NCI-H446 (cell line): ENCODE measurements around the gene ASTN2.
A peak's percentile ranks its signal among the peaks of the same experiment; 100 is the strongest.

Source experiments
- DNase-seq, 2 experiments: peaks; one replicate each; lab custom pipeline; 2025; lab: John Stamatoyannopoulos, UW

Gene ASTN2

DNA sequence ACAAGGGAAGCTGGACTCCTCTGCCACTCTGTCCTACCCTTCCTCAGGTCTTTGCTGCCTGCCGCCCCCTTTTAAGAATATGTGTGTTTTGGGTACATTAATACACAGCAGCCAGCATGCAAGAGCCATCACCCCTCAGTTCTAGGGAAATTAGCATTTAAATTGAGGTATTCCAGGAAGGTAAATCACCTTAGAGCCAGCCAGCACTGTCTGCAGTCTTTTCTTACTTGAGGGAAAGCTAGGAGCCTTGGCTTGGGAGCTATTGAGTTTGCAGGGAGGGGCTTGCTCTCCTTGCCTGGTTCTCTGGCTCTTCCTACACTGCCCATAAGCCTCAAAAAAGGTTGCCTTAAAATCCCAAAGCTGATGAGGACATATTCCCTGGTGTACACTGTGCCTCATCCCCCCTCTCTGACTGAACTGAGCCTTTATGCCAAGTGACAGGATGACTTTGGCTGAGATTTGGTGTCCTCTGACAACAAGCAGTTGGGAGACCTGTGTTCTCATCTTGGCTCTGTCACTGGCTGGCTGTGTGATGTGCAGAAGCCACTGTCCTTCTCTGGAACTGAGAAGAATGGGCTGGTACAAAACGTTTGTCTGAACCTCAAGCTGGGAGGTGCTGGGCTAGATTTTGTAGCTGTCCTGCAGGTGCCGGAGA is 673.6 kb downstream of the ASTN2 start:
- DNase-seq: no peak

DNA sequence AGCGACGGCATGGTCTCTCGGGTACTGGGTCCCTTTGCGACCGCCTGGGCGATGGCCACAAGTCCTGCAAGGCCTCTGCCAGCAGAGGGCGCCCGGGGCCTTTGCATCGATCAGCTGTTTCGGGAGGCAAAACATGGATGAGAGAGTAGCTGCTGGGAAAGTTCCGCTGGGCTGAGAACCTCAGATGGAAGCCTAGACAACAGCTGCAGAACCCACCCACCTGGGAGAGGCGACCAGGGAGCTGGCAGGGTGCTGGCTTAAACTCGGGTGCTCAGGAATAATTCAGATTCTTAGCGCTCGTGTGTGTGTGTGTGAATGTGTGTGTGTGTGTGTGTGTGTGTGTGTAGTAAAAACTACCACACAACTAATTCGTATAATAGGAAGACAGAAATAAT is 677.7 kb downstream of the ASTN2 start:
- DNase-seq: peak; percentile 50 to 85

DNA sequence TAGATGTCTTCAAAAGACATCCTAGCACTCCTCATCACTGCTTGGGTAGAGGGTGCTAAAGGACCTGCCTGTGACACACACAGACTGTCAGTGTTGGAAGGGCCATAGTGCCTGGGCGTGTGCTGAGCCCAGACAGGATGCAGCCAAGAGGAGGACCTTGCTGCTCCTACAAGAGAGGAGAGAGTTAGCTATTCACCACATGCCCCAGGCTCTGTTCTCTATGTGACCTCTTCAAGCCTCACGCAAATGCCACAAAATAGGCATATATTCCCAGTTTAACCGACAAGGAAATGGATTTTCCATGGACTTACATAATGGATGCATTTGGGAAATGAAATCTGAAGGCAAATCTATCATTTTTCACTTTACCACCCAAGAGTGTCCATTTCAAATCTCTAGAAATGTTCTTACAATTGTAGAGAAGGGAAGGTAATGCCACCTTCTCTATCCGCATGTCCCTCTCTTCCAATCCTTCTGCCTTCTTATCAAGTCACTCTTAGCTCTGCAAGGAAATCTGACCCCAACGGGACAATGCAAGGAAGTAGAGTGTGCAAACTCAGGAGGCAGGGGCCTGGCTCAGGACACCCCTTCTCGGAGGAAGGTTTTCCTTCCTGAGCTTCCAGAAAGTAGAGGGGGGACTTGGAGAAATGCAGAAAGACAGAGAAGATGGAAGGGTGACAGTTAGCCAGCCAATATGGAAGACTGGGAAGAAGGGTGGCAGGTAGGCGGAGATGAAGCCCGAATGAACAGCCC is 678.3 kb downstream of the ASTN2 start:
- no peak for DNase-seq

DNA sequence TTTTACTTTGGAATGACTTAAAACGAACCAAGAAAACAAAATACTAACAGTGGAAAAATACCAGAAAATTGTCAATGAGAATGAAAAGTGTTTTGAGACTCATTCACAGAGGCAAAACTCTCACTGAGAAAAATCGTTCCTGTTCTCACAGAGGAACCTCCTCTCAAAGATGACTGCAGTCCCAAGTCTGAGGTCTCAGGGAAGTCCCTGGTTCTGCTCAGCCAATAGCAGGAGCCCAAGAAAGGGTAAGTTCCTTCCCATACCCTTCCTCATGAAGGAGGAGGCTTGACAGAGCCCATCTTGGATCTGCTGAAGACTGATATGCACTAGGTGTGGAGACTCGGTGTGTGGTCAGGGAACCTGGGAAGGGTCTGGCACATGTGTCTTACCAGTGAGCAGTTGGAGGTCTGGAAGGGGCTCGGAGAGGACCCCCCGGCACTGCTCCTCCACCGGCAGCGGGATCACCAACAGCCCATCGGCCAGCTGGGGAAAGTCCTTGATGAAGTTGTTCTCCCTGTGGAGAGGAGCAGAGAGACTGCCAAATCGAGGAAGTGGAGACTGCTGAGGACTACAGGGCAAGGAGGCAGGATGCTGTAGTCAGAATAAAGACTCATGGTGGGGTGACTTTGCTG is 681.7 kb downstream of the ASTN2 start:
- DNase-seq: no peak

DNA sequence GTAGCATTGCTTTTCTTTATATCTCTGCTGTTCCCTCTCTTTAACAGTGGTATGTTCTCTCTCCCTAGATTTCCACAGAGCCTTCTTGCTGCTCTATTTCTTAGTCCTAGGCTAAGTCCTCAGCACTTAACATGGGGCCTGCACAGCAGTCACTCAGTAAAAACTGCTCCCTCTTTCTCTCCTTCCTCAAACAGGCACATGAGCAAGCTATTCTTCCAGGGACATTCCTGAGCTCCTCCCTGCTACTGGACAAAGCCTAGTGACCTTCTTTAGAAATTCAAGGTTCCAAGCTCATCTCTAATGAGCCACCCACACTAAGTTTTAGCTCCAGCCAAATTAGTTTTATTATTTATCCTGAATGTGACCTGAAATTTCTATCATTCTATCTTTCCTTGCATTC is 688.3 kb downstream of the ASTN2 start:
- no peak for DNase-seq

DNA sequence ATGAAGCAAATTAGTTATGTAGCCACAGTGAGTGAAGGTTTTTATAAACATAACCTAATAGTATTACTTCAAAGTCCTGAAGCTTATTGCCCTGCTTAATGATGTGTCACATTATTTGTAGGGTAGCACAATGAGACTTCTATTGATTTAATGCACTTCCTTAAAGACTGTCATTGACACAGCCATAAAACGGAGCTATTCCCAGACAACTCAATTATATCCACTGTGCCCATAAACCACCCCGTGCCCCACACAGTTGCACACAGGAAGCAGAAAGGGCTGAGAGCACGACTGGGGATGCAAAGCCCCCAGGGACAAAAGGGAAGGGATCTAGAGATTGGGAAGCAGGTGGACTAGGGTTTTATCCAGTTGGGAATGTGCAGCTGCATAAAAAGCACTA is 690.7 kb downstream of the ASTN2 start:
- no peak for DNase-seq

DNA sequence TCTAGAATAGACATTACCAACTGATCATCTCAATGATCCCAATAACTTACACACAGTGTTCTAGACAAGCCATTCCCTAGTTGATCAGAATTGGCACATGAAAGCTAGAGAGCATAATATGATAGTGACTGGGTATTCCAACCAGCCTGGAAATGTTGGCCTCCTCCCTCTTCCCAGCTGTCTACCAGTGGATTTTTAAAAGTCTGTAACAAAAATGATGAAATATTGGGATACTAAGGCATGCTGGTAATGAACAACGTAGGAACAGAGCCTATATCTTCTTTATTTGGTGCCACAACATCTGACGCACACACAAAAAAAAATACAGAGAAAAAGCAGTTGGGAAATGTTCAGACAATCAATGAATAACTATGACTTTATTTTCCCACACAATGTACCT is 692.9 kb downstream of the ASTN2 start:
- no peak for DNase-seq

DNA sequence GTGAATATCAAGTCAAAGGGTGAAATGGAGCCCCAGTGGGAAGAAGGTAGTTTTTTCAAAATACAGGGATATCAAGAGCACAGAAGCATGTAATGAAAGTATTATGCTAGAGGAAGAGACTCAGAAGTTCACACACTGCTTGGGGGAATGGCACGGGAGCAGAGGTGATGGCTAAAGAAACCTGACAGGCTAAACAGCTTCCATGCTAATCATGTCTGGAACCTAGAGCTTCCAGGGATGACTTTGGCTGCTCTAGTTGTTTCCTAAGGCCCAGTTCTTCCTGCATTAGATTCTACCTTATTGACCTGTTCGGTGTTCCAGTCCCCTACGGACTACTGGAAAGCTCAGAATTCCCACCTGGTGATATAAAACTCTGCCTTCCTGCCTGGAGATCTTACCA is 693.4 kb downstream of the ASTN2 start:
- DNase-seq: no peak

DNA sequence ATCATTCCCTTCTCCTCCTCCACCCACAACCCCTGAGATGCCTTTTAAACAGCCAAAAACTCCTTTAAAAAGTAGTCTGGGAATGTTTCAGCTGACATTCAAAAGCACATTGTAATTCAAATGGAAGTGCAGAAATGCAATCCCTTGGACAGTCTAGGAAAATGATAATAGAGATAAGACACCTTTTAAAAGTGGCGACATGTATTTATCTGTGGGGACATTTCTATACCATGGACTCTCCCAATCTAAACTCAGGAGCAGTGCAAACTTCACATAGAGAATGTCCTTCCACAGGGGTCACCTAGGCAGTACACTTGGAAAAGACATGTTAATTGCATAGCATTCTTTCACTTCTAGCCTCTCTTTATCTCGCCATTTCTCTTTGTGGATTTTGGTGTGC is 694.7 kb downstream of the ASTN2 start:
- no peak for DNase-seq

DNA sequence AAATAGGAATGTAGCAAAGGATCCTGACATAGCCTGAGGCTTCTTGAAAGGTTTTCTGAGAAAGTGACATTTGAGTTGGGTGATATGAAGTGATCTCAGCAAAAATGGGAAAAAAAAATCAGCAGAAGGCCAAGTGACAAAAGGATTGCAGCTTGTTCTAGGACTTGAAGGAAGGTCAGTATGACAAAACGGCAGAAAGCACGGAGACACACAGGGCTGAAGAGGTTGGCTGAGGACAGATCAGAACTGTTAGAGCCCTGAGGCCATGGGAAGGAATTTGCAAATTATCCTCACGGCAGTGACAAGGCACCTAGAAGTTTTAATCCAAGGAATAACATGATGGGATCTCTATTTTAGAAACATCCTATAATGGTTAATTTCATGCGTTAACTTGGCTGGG is 696.7 kb downstream of the ASTN2 start:
- no peak for DNase-seq

DNA sequence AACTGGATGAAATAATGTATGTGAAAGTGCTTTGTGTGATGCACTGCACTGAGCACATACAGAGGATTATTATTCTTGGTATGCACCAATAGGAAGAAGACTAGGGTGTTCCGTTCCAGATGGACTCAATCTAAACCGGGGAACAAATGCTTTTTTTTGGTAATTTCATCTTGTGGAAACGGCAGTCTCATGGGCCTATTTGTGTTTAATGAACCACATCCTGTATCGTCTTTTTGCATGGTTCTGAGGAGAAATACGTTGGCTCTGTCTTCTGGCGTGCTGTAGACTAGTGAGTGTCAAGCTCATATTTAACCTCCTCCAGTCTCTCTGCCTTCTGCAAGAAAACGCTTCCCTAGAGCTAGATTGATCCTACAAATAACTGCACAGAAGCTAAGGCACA is 697.7 kb downstream of the ASTN2 start:
- no peak for DNase-seq

DNA sequence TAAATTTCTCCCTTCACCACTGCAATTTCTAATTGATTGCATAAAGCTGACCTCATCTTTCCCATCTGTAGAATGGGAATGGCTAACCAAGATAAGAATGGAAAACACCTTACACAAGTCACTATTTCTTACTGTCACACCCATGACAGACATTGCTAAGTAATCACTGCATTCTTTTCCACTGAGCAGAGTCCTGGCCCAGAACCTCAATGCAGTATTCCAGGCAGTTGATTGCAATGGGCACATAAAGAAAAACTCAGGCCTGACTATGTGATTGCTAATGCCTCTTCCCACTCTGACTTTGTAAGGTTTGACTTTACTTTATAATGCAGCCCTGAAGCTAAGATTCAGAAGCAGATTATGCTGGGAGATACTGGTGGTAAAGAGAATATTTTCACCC is 698.4 kb downstream of the ASTN2 start:
- no peak for DNase-seq

DNA sequence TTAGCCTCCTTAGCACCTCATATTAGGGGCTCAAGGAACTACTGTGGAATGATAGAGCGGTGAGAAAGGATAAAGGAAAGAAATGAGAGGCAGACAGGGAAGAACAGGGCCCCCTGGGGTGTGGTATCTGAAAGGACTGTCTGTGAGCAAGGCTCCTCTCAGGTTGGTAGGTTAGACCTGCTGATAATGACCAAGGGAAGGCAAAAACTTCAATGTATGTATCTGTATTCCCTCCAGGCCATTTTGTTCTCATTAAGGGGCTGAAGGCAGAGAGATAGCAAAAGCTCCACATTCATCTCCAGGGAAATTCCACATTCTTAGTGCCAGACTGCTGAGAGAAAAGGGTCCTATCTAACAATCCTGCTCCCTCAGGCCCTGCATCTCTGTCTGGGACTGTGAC is 699.1 kb downstream of the ASTN2 start:
- no peak for DNase-seq

DNA sequence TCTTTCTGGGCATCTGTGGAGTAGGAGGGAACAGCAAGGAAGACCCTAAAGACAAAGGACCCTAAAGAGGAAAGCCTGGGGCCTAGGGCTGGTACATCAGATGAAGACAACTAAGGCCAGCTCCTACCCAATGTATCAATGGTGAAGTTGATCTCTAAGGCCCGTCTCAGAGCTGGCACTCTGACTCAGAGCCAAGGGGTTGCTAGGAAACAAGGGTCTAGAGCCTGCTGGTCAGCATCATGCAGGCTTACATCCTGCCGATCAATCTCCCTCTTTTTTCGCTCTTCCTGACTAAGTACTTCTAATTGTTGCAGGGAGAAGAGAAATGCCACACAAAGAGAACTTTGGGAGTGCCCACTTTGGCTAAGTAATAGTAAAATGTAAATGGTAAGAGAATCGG is 701.6 kb downstream of the ASTN2 start:
- no peak for DNase-seq

DNA sequence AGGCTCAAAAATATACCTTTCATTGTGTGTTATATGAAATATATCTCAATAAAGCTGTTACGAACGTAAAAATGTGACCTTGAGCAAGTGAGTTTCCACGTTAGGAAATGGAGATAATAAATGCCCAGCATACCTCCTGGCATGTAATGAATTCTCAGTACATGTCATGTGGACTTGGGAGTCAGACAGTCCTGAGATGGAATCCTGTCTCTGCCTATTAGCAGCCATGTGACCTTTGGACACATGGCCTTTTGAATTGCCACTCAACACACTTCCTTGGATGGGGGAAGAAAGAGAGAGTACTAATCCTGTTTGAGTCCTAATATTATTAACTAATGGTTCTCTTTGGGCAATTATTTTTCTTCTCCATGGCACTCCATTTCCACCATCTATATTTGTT is 702.1 kb downstream of the ASTN2 start:
- no peak for DNase-seq

DNA sequence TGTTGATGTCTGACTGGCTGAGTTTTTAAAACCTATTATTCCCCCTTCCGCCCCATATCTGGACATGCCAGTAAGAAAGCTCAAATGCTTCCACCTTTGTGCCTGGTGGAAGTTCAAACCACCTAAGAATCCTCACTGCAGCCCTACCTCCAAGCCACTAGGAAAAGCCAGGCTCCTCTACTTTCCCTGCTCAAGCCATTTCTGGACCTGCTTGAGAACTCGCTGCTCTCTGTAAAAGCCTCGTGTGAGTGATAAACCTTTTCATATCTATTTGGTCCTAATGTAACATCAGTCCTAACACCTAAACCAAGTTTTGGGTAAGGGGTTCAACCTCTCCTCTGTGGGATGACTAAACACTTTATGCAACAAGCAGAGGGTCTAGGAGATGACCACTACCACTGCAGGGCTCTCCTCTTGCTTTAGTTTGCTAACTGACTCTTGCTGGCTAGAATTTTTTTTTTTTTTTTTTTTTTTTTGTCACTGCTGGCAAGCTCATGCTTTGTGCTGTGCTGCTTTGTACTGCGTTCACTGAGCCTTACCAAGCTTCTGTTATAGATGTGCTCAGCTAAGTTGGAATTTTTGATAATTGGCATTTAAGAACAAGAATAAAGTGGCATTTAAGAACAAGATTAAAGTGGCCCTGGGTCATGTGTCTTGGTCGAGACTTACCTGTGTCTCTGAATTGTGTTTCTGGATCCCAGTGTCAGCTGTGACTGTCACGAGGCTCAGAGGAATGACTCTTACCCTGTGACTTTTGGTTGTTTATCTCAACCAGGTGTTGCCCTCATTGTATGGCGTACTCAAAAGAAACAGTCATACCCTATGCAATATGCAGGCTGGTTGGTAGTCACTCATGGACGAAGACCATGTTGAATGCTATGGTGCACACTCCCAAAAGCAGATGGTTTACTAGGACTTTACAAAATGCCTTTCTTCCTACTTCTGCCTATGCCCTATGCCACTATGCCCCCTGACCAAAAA is 708.3 kb downstream of the ASTN2 start:
- no peak for DNase-seq

DNA sequence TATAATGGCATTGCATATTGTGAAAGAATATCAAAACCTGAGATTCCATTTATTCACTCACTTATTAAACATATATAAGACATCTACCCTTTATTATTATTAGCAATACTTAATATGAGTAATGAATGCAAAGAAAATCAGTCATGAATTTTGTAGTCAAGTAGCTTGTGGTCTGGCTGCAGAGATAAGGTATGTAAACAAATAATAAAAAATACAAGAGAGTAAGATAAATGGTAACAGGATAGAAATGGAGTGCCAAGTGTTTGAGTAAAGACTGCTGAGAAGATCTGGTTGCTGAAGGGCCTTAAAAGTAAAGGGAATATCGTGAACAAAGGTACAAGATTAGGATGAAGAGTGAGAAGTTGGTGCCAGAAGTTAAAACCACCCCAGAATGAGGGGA is 709.3 kb downstream of the ASTN2 start:
- DNase-seq: no peak

DNA sequence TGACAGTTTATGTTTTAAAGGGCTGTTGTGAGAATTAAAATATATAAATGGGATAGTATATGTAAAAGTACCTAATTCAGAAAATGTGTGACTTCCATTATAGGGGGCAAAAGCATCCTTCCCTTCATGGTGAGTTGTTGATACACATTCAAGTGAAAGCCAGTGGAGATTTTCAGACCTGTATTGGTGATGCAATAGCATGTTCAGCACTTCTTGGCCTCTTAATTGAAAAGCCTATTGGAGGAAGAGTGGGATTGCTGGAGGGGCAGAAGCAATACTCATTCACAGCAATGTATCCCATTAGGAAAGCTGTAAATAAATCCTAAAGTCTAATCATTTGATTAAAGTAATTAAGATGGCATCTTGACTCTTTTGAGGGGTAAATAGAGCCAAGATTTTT is 710.4 kb downstream of the ASTN2 start:
- DNase-seq: no peak

DNA sequence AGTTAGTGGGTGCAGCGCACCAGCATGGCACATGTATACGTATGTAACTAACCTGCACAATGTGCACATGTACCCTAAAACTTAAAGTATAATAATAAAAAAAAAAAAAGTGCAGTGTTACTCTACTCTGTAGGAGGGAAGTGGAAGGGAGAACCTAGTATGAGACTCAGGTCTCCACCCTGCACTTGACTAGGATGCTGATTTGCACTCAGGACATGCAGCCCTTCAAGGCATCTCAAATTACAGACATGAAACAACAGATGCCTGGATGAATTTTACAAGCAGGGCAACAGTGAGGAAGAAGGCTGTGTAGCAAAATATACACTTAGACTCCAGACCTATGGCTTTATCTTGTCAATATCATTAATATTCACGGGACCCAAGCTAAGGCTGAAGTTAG is 711.2 kb downstream of the ASTN2 start:
- no peak for DNase-seq

DNA sequence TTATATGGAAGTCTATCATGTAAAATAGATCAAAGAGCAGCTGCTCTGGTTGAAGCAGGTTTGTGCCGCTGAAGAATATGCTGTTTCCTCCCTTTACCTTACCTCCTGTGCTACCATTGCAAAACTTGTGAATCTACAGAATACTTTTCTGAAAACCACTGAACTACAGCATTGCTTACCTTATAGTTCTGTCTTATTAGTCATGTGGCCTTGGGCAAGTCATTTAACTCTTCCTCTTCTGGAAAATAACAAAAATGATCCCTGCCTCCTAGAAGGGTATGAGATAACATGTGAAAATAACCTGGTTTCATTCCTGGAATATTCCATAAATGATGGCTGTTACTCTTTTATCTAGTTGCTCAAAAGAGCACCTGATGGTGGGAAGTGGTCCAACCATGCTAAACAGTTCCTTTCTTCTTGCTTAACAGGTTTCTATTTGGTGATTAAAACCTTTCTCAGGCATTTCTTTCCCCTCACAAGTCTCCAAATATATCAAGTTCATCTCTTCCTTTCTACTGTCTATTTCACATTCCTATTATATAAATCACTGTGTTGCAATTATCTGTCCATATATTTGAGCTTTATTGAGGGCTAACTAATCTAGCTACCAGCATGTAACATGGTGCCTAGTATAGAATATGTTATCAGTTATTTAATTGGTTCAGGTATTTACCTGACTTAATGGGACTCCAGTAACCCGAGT is 712.8 kb downstream of the ASTN2 start:
- no peak for DNase-seq
